ENCODE results near the gene NHSL2.

DNA sequence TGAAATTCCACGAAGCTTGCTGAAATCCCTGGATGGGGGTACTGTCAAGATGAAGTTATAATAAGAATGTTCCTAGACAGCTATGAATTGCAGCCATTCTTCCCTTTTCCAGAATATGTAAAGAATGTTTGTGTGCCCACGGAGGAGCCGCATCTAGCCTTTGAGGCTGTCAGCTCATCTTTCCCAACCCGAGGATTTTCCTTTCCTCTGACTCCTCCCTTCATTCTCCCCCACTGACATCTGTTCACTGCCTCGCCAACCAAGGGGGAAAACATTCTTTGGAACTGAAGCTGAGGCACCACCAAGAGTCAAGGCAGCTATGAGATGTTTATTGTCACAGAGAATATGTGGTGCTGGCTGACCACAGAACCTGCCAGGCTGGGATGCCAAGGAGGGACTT, 8.8 kb downstream of the NHSL2 start:
- TF ChIP-seq, protein P1, sequence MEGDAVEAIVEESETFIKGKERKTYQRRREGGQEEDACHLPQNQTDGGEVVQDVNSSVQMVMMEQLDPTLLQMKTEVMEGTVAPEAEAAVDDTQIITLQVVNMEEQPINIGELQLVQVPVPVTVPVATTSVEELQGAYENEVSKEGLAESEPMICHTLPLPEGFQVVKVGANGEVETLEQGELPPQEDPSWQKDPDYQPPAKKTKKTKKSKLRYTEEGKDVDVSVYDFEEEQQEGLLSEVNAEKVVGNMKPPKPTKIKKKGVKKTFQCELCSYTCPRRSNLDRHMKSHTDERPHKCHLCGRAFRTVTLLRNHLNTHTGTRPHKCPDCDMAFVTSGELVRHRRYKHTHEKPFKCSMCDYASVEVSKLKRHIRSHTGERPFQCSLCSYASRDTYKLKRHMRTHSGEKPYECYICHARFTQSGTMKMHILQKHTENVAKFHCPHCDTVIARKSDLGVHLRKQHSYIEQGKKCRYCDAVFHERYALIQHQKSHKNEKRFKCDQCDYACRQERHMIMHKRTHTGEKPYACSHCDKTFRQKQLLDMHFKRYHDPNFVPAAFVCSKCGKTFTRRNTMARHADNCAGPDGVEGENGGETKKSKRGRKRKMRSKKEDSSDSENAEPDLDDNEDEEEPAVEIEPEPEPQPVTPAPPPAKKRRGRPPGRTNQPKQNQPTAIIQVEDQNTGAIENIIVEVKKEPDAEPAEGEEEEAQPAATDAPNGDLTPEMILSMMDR (IDR thresholded peaks at IDR 0.05): no peak
- TF ChIP-seq POLR2A (IDR thresholded peaks at IDR 0.05): no peak

All from lower leg skin (tissue), 3 donors.